Gastroesophageal sphincter (tissue), 4 donors: ENCODE results near the gene EEF1AKMT4. TPM values are rescaled to one million over a fixed set of nuclear protein-coding genes. Genes with fewer than 3 reads are reported as not detected.

Experiments
- ATAC-seq: fragments of 150-250 bp; one replicate; pipeline ENCODE4 v1.9.1; 2016; ENCODE audit warnings: mild to moderate bottlenecking, moderate library complexity
- H3K27ac ChIP-seq, 4 donors: fragments of 200-600 bp; sonication (generic) in 3 of 4; 1 replicate in 3 of 4; 2 replicates in 1 of 4; pipeline ENCODE4 v1.5.1; 2016 to 2019
- H3K27me3 ChIP-seq: fragments of 200-600 bp; sonication (generic); one replicate; pipeline ENCODE4 v1.5.1; 2019
- H3K36me3 ChIP-seq, 2 donors: fragments of 200-600 bp; sonication (generic); one replicate each; pipeline ENCODE4 v1.5.1; 2019; ENCODE audit warnings: control low read depth in 1 of 2
- H3K4me1 ChIP-seq, 3 donors: fragments of 200-600 bp; sonication (generic); 1 replicate in 2 of 3; 2 replicates in 1 of 3; pipeline ENCODE4 v1.5.1; 2016 to 2019; ENCODE audit warnings: control low read depth in 2 of 3
- H3K4me3 ChIP-seq, 2 donors: fragments of 200-600 bp; sonication (generic); one replicate each; pipeline ENCODE4 v1.5.1; 2019; ENCODE audit warnings: mild to moderate bottlenecking in 1 of 2, moderate library complexity in 1 of 2
- H3K9me3 ChIP-seq, 3 donors: fragments of 200-600 bp; sonication (generic); one replicate each; pipeline ENCODE4 v1.5.1; 2017 to 2019; ENCODE audit warnings: control low read depth in 2 of 3
- EP300 ChIP-seq: sonication (generic); formaldehyde crosslinking; IDR thresholded peaks from one replicate; pipeline ENCODE4 v1.6.1; 2017; ENCODE audit warnings: antibody characterized with exemption, mild to moderate bottlenecking
- POLR2A ChIP-seq, 2 donors: fragments of 450-650 bp; IDR thresholded peaks; one replicate each; pipeline ENCODE4 v1.6.1; 2017; ENCODE audit warnings: antibody characterized with exemption in 2 of 2, mild to moderate bottlenecking in 2 of 2, moderate library complexity in 1 of 2
- POLR2AphosphoS5 ChIP-seq: sonication (generic); formaldehyde crosslinking; IDR thresholded peaks from one replicate; pipeline ENCODE4 v1.6.1; 2017; ENCODE audit warnings: antibody characterized with exemption
- WGBS, 2 donors: methylation state at CpG; one replicate each; pipeline ENCODE4 v1.1.5; 2018; ENCODE audit warnings: low coverage in 1 of 2; 5-methylcytosine and 5-hydroxymethylcytosine counted together
- total RNA-seq, 4 donors: library from RNA; depleted of rRNA; stranded (reverse); fragments of >200 nt; gene quantifications; one replicate each; pipeline ENCODE4 v1.1.0, GENCODE V29; 2016
- TF ChIP-seq, protein P1 (sequence below), 4 experiments: fragments of 200-600 bp in 2 of 4; fragments of 450-650 bp in 2 of 4; sonication (generic) in 1 of 4; IDR thresholded peaks; one replicate each; pipeline ENCODE4 v1.5.1; 2017 to 2019; ENCODE audit warnings: antibody characterized with exemption in 4 of 4, mild to moderate bottlenecking in 2 of 4, moderate library complexity in 2 of 4

The EEF1AKMT4 gene
- 1 to 10 TPM; 1.4 to 3.8 (median 2.2) TPM for total RNA-seq

DNA sequence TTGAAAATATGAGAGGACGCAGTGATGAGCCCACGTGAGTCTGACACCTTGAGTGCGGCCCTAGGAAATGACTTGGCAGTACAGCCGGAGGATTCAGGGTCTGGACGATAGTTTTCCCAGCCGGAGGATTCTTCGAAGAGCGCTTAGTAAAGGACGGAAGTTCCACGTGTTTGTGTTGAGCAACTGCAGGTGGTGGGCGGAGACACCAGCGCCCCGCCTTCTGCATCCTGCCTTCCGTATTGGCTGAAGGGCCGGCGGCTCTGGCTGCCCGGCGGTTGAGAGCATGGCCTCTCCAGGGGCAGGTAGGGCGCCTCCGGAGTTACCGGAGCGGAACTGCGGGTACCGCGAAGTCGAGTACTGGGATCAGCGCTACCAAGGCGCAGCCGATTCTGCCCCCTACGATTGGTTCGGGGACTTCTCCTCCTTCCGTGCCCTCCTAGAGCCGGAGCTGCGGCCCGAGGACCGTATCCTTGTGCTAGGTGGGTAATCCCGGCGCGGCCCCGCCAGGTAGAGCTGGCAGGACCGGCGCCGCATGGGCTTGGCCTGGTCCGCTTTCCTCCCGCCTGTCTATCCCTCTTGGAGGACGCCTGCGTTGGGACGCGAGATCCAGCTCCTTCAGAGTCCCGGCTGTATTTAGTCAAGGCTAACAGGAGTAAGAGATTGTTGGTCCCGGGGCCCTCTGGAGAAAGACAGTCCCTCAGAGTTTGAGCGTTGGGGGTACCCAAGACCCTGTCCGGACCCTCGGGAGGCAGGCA, at the start of gene EEF1AKMT4:
TSS of gene EEF1AKMT4 (plus strand) at position 261 of the 755 bp plus-strand sequence. CDS start at position 284, 23 bp downstream.
- 0 to 7% methylated on average over 3 to 4 of the region's 54 CpGs for WGBS, 2 donors

DNA sequence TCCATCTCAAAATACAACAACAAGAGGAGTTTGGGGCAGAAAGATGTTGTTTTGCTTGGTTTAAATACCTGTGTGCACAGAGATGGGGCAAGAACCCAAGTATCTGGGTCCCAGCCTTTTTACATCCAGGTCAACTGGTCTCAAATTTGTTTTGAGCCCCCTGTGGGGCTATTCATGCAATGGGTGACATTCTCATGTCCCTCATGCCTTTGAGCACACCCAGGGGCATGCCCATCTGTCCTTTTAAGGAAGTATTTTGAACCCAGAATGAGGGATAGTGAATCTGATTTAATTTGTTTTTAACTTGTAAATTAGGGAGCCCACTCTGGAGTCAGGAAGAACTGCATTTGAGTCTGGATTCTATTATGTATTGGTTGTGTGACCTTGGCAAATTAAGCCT, 48.6 kb upstream of the EEF1AKMT4 start:
- H3K27ac ChIP-seq = no peak overlapping the region
- TF ChIP-seq POLR2A (IDR thresholded peaks at IDR 0.05) (no peak), POLR2AphosphoS5 (no peak), EP300 (no peak)
- TF ChIP-seq, protein P1, sequence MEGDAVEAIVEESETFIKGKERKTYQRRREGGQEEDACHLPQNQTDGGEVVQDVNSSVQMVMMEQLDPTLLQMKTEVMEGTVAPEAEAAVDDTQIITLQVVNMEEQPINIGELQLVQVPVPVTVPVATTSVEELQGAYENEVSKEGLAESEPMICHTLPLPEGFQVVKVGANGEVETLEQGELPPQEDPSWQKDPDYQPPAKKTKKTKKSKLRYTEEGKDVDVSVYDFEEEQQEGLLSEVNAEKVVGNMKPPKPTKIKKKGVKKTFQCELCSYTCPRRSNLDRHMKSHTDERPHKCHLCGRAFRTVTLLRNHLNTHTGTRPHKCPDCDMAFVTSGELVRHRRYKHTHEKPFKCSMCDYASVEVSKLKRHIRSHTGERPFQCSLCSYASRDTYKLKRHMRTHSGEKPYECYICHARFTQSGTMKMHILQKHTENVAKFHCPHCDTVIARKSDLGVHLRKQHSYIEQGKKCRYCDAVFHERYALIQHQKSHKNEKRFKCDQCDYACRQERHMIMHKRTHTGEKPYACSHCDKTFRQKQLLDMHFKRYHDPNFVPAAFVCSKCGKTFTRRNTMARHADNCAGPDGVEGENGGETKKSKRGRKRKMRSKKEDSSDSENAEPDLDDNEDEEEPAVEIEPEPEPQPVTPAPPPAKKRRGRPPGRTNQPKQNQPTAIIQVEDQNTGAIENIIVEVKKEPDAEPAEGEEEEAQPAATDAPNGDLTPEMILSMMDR (IDR thresholded peaks at IDR 0.05) = no peak
- no peak for ATAC-seq
- no peaks in the 10 kb centered on the region for H3K4me1 ChIP-seq
- peaks cover 5% of the 10 kb centered on the region for H3K27me3 ChIP-seq
- H3K9me3 ChIP-seq = no peaks in the 10 kb centered on the region
- H3K36me3 ChIP-seq = peaks cover 0 to 11% of the 10 kb centered on the region in 2 donors
- no peak overlapping the region for H3K4me3 ChIP-seq

More for the DNA sequence above, at the start of gene EEF1AKMT4:
- ATAC-seq = peak; percentile 97
- TF ChIP-seq POLR2A (IDR thresholded peaks at IDR 0.05) (no peak), POLR2AphosphoS5 (peak; percentile 73), EP300 (no peak)
- TF ChIP-seq, protein P1 (IDR thresholded peaks at IDR 0.05) = peak in 3 of 4 experiments; percentile 56 to 72 (median 60)
- Histone ChIP-seq H3K36me3 (peaks cover 0 to 15% of the 10 kb centered on the region in 2 donors), H3K27ac (peak within 1 kb of the TSS; percentile 59 to 85 (median 83)), H3K9me3 (no peaks in the 10 kb centered on the region), H3K4me1 (peaks cover 3 to 32% (median 4%) of the 10 kb centered on the region in 3 donors), H3K27me3 (no peaks in the 10 kb centered on the region), H3K4me3 (peak within 1 kb of the TSS; percentile 92 to 98)

DNA sequence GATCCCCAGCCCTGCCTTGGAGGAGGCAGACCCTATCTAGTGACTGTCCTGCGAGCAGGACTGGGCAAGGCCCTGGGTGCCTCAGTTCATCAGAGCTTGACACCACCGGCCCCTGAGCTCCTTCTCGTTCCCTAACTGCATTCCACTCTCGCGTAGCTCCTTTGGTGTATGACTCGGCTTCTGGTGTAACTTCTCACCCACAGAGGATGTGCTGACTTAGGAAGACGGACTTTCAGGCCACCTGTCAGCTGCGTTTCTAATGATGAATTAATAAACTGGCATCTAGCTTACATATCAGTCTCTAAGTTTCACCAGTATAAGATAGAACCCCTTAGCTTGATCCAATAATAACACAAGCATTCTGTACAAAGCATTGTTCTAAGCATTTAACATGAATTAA, 45.9 kb upstream of the EEF1AKMT4 start:
- H3K27ac ChIP-seq = no peak overlapping the region
- H3K4me3 ChIP-seq = no peak overlapping the region
- ATAC-seq = no peak
- no peaks in the 10 kb centered on the region for H3K36me3 ChIP-seq
- H3K9me3 ChIP-seq = no peaks in the 10 kb centered on the region
- WGBS, 2 donors = 69 to 84% methylated on average over 5 to 8 of the region's 8 CpGs
- TF ChIP-seq EP300 = no peak
- TF ChIP-seq, protein P1 (IDR thresholded peaks at IDR 0.05) = no peak
- no peak for TF ChIP-seq POLR2A (IDR thresholded peaks at IDR 0.05)
- no peak for TF ChIP-seq POLR2AphosphoS5
- H3K27me3 ChIP-seq = peaks cover 20% of the 10 kb centered on the region
- no peaks in the 10 kb centered on the region for H3K4me1 ChIP-seq

DNA sequence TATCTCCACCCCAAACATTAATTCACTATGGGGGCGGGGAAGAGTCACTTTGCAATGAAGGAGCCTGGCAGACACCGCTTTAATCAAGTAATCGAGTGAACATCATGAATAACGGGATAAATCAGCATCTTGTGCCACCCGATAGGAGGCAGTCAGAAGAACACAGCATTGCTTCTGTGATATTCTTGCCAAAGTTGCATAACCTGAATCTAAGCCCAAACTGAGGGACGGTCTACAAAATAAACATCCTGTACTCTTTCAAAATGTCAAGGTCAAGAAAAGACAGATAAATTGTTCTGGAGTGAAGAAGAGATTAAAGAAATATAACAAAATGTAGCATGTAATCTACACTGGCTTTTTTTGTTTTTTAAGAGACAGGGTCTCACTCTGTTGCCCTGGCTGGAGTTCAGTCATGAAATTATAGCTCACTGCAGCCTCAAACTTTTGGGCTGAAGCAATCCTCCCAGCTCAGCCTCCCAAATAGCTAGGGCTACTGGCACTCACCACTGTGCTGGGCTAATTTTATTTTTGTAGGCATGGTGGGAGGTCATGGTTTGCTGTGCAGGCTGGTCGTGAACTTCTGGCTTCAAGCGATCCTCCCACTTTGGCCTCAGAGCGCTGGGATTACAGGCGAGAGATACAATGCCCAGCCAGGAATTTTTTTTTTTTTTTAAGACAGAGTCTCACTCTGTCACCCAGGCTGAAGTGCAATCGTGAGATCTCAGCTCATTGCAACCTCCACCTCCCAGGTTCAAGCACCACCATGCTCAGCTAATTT, 40.1 kb upstream of the EEF1AKMT4 start:
- TF ChIP-seq EP300 = no peak
- WGBS, 2 donors = 34 to 49% methylated on average over 11 of the region's 11 CpGs
- H3K27ac ChIP-seq = peak overlapping the region in 1 of 4 donors; percentile 45
- peaks cover 20% of the 10 kb centered on the region for H3K27me3 ChIP-seq
- no peak overlapping the region for H3K4me3 ChIP-seq
- H3K4me1 ChIP-seq = peaks cover 0 to 11% (median 0%) of the 10 kb centered on the region in 3 donors
- H3K36me3 ChIP-seq = no peaks in the 10 kb centered on the region
- no peaks in the 10 kb centered on the region for H3K9me3 ChIP-seq
- ATAC-seq = peak; percentile 62

DNA sequence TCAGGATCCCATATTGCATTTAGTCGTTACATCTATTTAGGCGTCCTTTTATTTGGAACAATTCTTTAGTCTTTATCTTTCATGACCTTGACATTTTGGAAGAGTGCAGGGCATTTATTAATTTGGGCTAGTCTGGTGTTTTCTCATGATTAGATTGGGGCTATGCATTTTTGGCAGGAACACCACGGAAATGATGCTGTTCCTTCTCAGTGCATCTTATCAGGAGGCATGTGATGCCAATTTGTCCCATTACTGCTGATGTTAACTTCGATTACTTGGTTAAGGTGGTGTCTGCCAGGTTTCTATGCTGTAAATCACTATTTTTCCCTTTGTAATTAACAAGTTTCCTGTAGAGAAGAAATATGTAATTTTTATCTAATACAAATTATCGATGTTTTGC, 38.2 kb upstream of the EEF1AKMT4 start:
- ATAC-seq = no peak
- no peaks in the 10 kb centered on the region for H3K9me3 ChIP-seq
- H3K27me3 ChIP-seq = peaks cover 12% of the 10 kb centered on the region
- no peak for TF ChIP-seq EP300
- TF ChIP-seq, protein P1 (IDR thresholded peaks at IDR 0.05) = no peak
- TF ChIP-seq POLR2AphosphoS5 = no peak
- TF ChIP-seq POLR2A (IDR thresholded peaks at IDR 0.05) = no peak
- no peak overlapping the region for H3K4me3 ChIP-seq
- no peak overlapping the region for H3K27ac ChIP-seq
- WGBS, 2 donors = 71 to 80% methylated on average over 5 of the region's 5 CpGs
- peaks cover 0 to 11% (median 0%) of the 10 kb centered on the region in 3 donors for H3K4me1 ChIP-seq
- H3K36me3 ChIP-seq = no peaks in the 10 kb centered on the region
